GM10248 (cell line): ENCODE results near the gene CKAP2.
"Not testable (repeated sequence)": the region's sequence is repeated elsewhere in the genome, so short reads cannot be mapped to it uniquely, and the experiment has no call there.

Source experiments
- CTCF ChIA-PET: fragments of 300-600 bp; sonication (Branson Sonifier 250); formaldehyde crosslinking; extraction: SDS; loops from one replicate; lab custom pipeline; 2021; ENCODE audit warnings: antibody characterized with exemption; lab: Yijun Ruan, JAX
- POLR2A ChIA-PET: fragments of 350-650 bp; sonication (Branson Sonifier 250); formaldehyde crosslinking; extraction: SDS; loops from one replicate; lab custom pipeline; 2020; ENCODE audit warnings: antibody characterized with exemption; lab: Yijun Ruan, JAX
- DNase-seq: peaks from one replicate; pipeline ENCODE4 v3.0.0; 2012; ENCODE audit errors: extremely low spot score
- CTCF ChIP-seq: IDR thresholded peaks from 2 replicates; pipeline ENCODE4 v1.5.1; 2012; ENCODE audit warnings: mild to moderate bottlenecking, low read depth; ENCODE audit errors: extremely low read depth, missing control alignments, control extremely low read depth

CKAP2 gene

GRCh38 chr13:52461265-52461664 lies 6.0 kb downstream of the CKAP2 start:
- no peak for TF ChIP-seq CTCF
- ChIA-PET POLR2A (no interaction called here), CTCF (interaction anchor here (2.5 kb wide), 1 partner anchor 11 kb away, joined by 19 read pairs; the partner anchor contains the start of gene VPS36)
- no peak for DNase-seq

- POLR2A ChIA-PET, result no interaction called here
- CTCF ChIA-PET, result interaction anchor here (0.8 to 2.5 kb wide), 3 partner anchors 11 to 14 kb away, joined by 6 to 19 read pairs (median 8); partner anchors contain the start of gene VPS36
- no peak for TF ChIP-seq CTCF
- DNase-seq, result no peak
Measured at GRCh38 chr13:52463526-52463925, 8.2 kb downstream of the CKAP2 start.

- CTCF ChIA-PET, DNase-seq, POLR2A ChIA-PET: not testable (repeated sequence)
Measured at GRCh38 chr13:52468487-52468886, 13.2 kb downstream of the CKAP2 start.

GRCh38 chr13:52480677-52481428 lies 25.6 kb downstream of the CKAP2 start:
- DNase-seq, POLR2A ChIA-PET, CTCF ChIA-PET: not testable (repeated sequence)

- CTCF ChIA-PET, DNase-seq, POLR2A ChIA-PET: not testable (repeated sequence)
Measured at GRCh38 chr13:52487078-52487477, 31.8 kb downstream of the CKAP2 start.

GRCh38 chr13:52488763-52489162 lies 33.5 kb downstream of the CKAP2 start:
- CTCF ChIA-PET, POLR2A ChIA-PET, DNase-seq: not testable (repeated sequence)

GRCh38 chr13:52491015-52491414 lies 35.7 kb downstream of the CKAP2 start:
- CTCF ChIA-PET, DNase-seq, POLR2A ChIA-PET: not testable (repeated sequence)

- POLR2A ChIA-PET, CTCF ChIA-PET, DNase-seq: not testable (repeated sequence)
Measured at GRCh38 chr13:52494241-52494640, 39.0 kb downstream of the CKAP2 start.

GRCh38 chr13:52497979-52498378 lies 42.7 kb downstream of the CKAP2 start:
- CTCF ChIA-PET, POLR2A ChIA-PET, DNase-seq: not testable (repeated sequence)

GRCh38 chr13:52502277-52502676 lies 47.0 kb downstream of the CKAP2 start:
- POLR2A ChIA-PET, CTCF ChIA-PET: not testable (repeated sequence)

GRCh38 chr13:52505843-52506242 lies 50.6 kb downstream of the CKAP2 start:
- CTCF ChIA-PET, DNase-seq, POLR2A ChIA-PET: not testable (repeated sequence)

More at GRCh38 chr13:52502277-52502676, 47.0 kb downstream of the CKAP2 start:
- DNase-seq, result not testable (repeated sequence)

- DNase-seq, POLR2A ChIA-PET, CTCF ChIA-PET: not testable (repeated sequence)
Measured at GRCh38 chr13:52509532-52509931, 54.3 kb downstream of the CKAP2 start.

GRCh38 chr13:52510221-52510797 lies 55.0 kb downstream of the CKAP2 start:
- POLR2A ChIA-PET, CTCF ChIA-PET, DNase-seq: not testable (repeated sequence)

GRCh38 chr13:52511598-52511997 lies 56.3 kb downstream of the CKAP2 start:
- DNase-seq, POLR2A ChIA-PET: not testable (repeated sequence)

GRCh38 chr13:52513957-52514596 lies 58.8 kb downstream of the CKAP2 start:
- POLR2A ChIA-PET, DNase-seq, CTCF ChIA-PET: not testable (repeated sequence)

More at GRCh38 chr13:52511598-52511997, 56.3 kb downstream of the CKAP2 start:
- CTCF ChIA-PET, result not testable (repeated sequence)
